Breast epithelium (tissue), 3 donors: ENCODE data around the gene TRMT44.

Experiments
- POLR2A ChIP-seq: fragments of 450-650 bp; IDR thresholded peaks from one replicate; pipeline ENCODE4 v1.6.1; 2016; ENCODE audit warnings: antibody characterized with exemption, mild to moderate bottlenecking, moderate library complexity
- POLR2AphosphoS5 ChIP-seq, 3 donors: sonication (generic); formaldehyde crosslinking; IDR thresholded peaks; one replicate each; pipeline ENCODE4 v1.6.1; 2017; ENCODE audit warnings: antibody characterized with exemption in 3 of 3
- TF ChIP-seq, protein P1 (sequence below), 3 donors: fragments of 450-650 bp; IDR thresholded peaks; one replicate each; pipeline ENCODE4 v1.5.1; 2016 to 2017; ENCODE audit warnings: antibody characterized with exemption in 3 of 3, mild to moderate bottlenecking in 3 of 3, moderate library complexity in 3 of 3

DNA sequence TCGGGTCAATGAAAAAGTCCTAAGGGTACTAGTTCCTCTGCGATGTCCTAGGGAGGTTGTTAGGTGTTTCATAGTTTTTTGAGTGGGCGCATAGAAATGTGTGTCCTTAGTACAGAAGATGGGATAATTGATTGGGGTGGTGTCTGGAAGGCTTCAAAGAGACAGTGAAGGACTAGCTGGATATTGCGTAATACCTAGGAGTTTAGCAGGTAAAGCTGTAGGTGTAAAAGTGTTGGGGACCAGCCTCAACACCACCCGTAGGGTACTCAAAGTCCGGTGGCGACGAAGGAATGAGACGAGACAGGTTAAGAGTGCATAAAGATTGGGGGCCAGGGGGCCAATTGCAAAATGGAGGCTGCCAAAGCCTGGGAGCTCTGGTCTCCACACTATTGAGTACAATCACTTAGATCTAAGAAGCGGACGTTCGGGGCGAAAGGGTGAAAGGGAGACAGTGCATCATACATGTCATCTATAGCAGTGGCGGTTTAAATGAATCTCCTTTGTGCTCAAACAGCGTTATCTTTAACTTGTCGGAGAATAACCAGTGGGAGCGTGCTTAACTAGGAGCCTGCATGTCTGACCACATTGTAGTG lies 1.0 kb downstream of the TRMT44 start:
- TF ChIP-seq, protein P1, sequence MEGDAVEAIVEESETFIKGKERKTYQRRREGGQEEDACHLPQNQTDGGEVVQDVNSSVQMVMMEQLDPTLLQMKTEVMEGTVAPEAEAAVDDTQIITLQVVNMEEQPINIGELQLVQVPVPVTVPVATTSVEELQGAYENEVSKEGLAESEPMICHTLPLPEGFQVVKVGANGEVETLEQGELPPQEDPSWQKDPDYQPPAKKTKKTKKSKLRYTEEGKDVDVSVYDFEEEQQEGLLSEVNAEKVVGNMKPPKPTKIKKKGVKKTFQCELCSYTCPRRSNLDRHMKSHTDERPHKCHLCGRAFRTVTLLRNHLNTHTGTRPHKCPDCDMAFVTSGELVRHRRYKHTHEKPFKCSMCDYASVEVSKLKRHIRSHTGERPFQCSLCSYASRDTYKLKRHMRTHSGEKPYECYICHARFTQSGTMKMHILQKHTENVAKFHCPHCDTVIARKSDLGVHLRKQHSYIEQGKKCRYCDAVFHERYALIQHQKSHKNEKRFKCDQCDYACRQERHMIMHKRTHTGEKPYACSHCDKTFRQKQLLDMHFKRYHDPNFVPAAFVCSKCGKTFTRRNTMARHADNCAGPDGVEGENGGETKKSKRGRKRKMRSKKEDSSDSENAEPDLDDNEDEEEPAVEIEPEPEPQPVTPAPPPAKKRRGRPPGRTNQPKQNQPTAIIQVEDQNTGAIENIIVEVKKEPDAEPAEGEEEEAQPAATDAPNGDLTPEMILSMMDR (IDR thresholded peaks at IDR 0.05) = no peak
- no peak for TF ChIP-seq POLR2A
- no peak for TF ChIP-seq POLR2AphosphoS5 (IDR thresholded peaks at IDR 0.05)
